ENCODE results near the gene BLMH. TPM values are rescaled to one million over a fixed set of nuclear protein-coding genes. Genes with fewer than 3 reads are reported as not detected.

Gene BLMH
- total and polyA plus RNA-seq, 2 experiments from 2014 or later = 36.4 to 58.7 TPM

DNA sequence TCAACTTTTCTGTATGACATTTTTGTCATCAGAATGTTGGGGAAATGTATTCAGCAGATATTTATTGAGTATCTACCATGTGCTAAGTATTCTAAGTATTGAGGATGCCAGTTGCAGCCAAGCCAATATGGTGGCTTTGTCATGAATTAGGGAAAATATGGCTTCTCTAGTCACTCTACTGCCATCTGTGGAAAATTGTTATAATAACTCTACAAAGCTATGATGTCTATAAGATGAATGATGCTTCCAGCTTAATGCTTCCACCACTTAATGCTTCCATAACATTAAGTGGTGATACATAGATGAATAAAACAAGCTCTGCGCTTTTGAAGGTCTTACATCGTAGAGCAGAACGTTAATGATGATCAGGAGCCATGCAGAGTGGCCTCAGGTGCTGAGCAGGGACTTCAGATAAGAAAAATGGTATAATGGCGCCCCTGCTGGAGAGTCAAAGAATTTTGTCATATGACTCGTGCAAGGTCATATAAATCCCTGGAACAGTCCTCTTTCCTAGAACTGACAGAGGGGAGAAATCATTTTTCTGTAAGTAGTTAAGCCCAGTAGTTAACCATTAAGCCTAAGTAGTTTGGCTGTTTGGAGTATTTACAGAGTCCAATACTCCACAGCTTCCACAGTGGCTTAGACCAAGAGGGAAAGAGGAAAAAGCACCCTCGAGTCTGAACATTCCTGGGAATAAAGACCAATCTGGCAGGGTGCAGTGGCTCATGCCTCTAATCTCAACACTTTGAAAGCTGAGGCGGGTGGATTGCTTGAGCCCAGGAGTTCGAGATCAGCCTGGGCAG, 44.8 kb upstream of the BLMH start:
- Histone ChIP-seq H3K4me3 (no peak overlapping the region), H3F3A (replicated peaks; ENCODE audit: low read depth) (no peaks in the 10 kb centered on the region), H4K20me1 (replicated peaks; ENCODE audit: insufficient read depth) (0 out of 2 replicates have a peak, but pooled peaks cover 3% of the 10 kb centered on the region), H3K4me2 (no peak overlapping the region), H3K79me2 (replicated peaks; ENCODE audit: insufficient read depth) (no peaks in the 10 kb centered on the region), H3K9me2 (ENCODE audit: insufficient read depth) (no peaks in the 10 kb centered on the region; the same call in 1 of the 2 replicates), H3K4me1 (ENCODE audit: insufficient read depth) (no peaks in the 10 kb centered on the region), H3K27ac (ENCODE audit: low read depth) (no peak overlapping the region), H3K27me3 (ENCODE audit: insufficient read depth) (no peaks in the 10 kb centered on the region), H3K36me3 (ENCODE audit: insufficient read depth) (no peaks in the 10 kb centered on the region), H2AFZ (no peak overlapping the region)
- Mint-ChIP-seq H3K27ac (no peak overlapping the region), H3K27me3 (ENCODE audit: insufficient read depth, low read depth, poor library complexity) (peaks cover 8% of the 10 kb centered on the region), H3K36me3 (ENCODE audit: low read depth) (no peaks in the 10 kb centered on the region), H3K4me3 (no peak overlapping the region), H3K4me1 (peaks cover 13% of the 10 kb centered on the region), H3K9me3 (no peaks in the 10 kb centered on the region; the same call in 2 of the 3 replicates)
- ATAC-seq = peak; percentile 65
- peak; percentile 88 for DNase-seq (ENCODE audit: low spot score)
- TF ChIP-seq ZNF114 (CRISPR knock-in tag; IDR thresholded peaks at IDR 0.05) = 0 out of 2 replicates have a peak, but pooled peaks have one; percentile 36
- TF ChIP-seq, protein P1, sequence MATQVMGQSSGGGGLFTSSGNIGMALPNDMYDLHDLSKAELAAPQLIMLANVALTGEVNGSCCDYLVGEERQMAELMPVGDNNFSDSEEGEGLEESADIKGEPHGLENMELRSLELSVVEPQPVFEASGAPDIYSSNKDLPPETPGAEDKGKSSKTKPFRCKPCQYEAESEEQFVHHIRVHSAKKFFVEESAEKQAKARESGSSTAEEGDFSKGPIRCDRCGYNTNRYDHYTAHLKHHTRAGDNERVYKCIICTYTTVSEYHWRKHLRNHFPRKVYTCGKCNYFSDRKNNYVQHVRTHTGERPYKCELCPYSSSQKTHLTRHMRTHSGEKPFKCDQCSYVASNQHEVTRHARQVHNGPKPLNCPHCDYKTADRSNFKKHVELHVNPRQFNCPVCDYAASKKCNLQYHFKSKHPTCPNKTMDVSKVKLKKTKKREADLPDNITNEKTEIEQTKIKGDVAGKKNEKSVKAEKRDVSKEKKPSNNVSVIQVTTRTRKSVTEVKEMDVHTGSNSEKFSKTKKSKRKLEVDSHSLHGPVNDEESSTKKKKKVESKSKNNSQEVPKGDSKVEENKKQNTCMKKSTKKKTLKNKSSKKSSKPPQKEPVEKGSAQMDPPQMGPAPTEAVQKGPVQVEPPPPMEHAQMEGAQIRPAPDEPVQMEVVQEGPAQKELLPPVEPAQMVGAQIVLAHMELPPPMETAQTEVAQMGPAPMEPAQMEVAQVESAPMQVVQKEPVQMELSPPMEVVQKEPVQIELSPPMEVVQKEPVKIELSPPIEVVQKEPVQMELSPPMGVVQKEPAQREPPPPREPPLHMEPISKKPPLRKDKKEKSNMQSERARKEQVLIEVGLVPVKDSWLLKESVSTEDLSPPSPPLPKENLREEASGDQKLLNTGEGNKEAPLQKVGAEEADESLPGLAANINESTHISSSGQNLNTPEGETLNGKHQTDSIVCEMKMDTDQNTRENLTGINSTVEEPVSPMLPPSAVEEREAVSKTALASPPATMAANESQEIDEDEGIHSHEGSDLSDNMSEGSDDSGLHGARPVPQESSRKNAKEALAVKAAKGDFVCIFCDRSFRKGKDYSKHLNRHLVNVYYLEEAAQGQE (IDR thresholded peaks at IDR 0.05; ENCODE audit: unreplicated experiment) = no peak
- TF ChIP-seq, protein P2, sequence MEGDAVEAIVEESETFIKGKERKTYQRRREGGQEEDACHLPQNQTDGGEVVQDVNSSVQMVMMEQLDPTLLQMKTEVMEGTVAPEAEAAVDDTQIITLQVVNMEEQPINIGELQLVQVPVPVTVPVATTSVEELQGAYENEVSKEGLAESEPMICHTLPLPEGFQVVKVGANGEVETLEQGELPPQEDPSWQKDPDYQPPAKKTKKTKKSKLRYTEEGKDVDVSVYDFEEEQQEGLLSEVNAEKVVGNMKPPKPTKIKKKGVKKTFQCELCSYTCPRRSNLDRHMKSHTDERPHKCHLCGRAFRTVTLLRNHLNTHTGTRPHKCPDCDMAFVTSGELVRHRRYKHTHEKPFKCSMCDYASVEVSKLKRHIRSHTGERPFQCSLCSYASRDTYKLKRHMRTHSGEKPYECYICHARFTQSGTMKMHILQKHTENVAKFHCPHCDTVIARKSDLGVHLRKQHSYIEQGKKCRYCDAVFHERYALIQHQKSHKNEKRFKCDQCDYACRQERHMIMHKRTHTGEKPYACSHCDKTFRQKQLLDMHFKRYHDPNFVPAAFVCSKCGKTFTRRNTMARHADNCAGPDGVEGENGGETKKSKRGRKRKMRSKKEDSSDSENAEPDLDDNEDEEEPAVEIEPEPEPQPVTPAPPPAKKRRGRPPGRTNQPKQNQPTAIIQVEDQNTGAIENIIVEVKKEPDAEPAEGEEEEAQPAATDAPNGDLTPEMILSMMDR (conservative IDR thresholded peaks at IDR 0.05; ENCODE audit: low read depth in 2 of 2) = peak; percentile 72 to 88
- TF ChIP-seq, protein P3, sequence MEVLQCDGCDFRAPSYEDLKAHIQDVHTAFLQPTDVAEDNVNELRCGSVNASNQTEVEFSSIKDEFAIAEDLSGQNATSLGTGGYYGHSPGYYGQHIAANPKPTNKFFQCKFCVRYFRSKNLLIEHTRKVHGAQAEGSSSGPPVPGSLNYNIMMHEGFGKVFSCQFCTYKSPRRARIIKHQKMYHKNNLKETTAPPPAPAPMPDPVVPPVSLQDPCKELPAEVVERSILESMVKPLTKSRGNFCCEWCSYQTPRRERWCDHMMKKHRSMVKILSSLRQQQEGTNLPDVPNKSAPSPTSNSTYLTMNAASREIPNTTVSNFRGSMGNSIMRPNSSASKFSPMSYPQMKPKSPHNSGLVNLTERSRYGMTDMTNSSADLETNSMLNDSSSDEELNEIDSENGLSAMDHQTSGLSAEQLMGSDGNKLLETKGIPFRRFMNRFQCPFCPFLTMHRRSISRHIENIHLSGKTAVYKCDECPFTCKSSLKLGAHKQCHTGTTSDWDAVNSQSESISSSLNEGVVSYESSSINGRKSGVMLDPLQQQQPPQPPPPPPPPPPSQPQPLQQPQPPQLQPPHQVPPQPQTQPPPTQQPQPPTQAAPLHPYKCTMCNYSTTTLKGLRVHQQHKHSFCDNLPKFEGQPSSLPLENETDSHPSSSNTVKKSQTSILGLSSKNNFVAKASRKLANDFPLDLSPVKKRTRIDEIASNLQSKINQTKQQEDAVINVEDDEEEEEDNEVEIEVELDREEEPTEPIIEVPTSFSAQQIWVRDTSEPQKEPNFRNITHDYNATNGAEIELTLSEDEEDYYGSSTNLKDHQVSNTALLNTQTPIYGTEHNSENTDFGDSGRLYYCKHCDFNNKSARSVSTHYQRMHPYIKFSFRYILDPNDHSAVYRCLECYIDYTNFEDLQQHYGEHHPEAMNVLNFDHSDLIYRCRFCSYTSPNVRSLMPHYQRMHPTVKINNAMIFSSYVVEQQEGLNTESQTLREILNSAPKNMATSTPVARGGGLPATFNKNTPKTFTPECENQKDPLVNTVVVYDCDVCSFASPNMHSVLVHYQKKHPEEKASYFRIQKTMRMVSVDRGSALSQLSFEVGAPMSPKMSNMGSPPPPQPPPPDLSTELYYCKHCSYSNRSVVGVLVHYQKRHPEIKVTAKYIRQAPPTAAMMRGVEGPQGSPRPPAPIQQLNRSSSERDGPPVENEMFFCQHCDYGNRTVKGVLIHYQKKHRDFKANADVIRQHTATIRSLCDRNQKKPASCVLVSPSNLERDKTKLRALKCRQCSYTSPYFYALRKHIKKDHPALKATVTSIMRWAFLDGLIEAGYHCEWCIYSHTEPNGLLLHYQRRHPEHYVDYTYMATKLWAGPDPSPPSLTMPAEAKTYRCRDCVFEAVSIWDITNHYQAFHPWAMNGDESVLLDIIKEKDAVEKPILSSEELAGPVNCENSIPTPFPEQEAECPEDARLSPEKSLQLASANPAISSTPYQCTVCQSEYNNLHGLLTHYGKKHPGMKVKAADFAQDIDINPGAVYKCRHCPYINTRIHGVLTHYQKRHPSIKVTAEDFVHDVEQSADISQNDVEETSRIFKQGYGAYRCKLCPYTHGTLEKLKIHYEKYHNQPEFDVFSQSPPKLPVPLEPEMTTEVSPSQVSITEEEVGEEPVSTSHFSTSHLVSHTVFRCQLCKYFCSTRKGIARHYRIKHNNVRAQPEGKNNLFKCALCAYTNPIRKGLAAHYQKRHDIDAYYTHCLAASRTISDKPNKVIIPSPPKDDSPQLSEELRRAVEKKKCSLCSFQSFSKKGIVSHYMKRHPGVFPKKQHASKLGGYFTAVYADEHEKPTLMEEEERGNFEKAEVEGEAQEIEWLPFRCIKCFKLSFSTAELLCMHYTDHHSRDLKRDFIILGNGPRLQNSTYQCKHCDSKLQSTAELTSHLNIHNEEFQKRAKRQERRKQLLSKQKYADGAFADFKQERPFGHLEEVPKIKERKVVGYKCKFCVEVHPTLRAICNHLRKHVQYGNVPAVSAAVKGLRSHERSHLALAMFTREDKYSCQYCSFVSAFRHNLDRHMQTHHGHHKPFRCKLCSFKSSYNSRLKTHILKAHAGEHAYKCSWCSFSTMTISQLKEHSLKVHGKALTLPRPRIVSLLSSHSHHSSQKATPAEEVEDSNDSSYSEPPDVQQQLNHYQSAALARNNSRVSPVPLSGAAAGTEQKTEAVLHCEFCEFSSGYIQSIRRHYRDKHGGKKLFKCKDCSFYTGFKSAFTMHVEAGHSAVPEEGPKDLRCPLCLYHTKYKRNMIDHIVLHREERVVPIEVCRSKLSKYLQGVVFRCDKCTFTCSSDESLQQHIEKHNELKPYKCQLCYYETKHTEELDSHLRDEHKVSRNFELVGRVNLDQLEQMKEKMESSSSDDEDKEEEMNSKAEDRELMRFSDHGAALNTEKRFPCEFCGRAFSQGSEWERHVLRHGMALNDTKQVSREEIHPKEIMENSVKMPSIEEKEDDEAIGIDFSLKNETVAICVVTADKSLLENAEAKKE (CRISPR knock-in tag; IDR thresholded peaks at IDR 0.05) = peak; percentile 10; the same call in 1 of the 2 replicates
- TF ChIP-seq POLR2AphosphoS5 (IDR thresholded peaks at IDR 0.05; ENCODE audit: low read depth) = no peak
